ENCODE results near the gene SCUBE1.

Gene SCUBE1

DNA sequence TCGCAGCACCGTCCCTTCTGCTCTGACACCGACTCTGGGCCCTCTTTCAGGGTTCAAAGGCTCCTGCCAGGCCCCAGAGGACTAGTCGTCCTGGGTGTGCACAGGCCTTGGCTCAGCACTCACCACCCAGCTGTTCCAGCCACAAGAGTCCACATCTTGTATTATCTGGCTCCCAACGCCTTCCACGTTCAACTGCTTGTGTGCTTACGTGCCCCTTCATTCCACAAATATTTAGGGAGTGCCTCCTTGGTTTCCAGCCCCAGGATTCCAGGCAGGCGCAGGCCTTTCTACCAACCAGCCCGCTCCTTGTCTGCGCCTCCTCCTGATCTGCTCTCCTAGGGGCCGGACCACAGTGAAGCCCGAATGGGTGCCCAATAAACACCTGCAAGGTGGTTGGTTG is 70.9 kb downstream of the SCUBE1 start:
- no peak overlapping the region for H3K4me3 ChIP-seq (ENCODE audit: low read depth, low read length)
- TF ChIP-seq, protein P1, sequence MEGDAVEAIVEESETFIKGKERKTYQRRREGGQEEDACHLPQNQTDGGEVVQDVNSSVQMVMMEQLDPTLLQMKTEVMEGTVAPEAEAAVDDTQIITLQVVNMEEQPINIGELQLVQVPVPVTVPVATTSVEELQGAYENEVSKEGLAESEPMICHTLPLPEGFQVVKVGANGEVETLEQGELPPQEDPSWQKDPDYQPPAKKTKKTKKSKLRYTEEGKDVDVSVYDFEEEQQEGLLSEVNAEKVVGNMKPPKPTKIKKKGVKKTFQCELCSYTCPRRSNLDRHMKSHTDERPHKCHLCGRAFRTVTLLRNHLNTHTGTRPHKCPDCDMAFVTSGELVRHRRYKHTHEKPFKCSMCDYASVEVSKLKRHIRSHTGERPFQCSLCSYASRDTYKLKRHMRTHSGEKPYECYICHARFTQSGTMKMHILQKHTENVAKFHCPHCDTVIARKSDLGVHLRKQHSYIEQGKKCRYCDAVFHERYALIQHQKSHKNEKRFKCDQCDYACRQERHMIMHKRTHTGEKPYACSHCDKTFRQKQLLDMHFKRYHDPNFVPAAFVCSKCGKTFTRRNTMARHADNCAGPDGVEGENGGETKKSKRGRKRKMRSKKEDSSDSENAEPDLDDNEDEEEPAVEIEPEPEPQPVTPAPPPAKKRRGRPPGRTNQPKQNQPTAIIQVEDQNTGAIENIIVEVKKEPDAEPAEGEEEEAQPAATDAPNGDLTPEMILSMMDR (IDR thresholded peaks at IDR 0.05; ENCODE audit: insufficient read depth, low read depth, low read length, missing control alignments): no peak

DNA sequence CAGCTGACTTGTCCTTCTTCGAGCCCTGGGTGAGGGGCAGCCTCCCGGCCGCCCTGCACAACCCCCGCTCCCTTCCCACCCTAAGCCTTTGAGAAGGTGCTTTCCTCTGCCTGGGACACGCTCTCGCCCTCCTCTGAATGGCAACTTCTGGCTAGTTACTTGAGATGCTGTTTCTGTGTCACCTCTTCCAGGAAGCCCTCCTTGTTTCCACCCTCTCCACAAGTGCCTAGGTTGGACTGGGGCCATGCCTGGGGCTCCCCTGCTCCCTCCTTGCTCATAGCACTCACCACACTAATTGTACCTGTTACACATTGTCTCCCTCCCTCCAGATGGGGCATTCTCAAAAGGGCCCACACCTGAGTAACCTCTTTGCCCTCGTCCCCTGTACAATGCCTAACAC is 72.2 kb downstream of the SCUBE1 start:
- DNase-seq (ENCODE audit: low read depth): no peak
- TF ChIP-seq, protein P1 (IDR thresholded peaks at IDR 0.05; ENCODE audit: insufficient read depth, low read depth, low read length, missing control alignments): no peak
- no peak overlapping the region for H3K4me3 ChIP-seq (ENCODE audit: low read depth, low read length)

More for the DNA sequence above, 70.9 kb downstream of the SCUBE1 start:
- DNase-seq (ENCODE audit: low read depth): no peak

DNA sequence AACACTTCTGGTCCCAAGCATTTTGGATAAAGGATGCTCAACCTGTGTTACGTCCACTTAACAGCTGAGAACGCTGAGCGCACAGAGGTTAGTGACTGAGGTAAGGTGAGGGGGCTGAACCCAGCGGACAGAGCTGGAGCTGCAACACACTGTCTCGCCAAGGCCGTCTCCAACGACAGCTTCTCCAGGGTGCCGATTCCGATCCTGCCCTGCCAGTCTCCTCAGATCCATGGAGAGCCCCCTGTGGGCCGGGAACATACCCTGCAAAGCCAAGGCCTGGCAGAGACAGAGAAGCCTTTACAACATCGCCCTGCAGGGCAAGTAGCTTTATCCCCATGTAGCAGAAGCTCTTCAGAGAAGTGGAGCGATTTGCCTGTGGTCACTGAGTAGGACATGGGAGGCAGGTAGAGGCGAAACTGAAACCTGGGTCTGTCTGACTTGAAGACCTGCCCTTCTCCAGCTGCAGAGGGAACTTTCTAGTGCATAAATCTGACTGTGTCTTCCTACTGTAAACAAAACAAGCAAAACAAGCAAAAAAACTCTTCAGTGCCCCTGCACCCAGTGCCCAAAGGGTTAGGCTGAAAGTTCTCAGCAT is 72.8 kb downstream of the SCUBE1 start:
- no peak overlapping the region for H3K4me3 ChIP-seq (ENCODE audit: low read depth, low read length)
- TF ChIP-seq, protein P1 (IDR thresholded peaks at IDR 0.05; ENCODE audit: insufficient read depth, low read depth, low read length, missing control alignments): peak; percentile 17
- peak; percentile 89 for DNase-seq (ENCODE audit: low read depth)

DNA sequence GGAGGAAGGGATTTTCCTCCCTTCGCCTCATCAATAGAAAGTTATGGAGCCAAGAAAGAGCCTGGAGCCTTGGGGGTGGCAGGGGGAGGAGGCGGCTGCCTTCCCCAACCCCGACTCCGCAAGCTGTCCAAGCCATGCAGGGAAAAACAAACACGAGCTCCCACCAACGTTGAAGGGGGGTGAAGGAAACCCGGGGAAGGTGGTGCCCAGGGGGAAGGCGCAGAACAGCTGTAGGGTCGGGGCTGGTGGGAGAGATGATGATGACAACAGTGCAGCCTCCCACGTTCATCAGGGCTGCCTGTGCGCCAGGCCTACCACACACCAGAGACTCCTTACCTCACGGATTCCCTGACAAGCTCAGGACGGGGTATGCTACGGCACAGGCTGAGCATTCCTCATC is 73.5 kb downstream of the SCUBE1 start:
- no peak for DNase-seq (ENCODE audit: low read depth)

DNA sequence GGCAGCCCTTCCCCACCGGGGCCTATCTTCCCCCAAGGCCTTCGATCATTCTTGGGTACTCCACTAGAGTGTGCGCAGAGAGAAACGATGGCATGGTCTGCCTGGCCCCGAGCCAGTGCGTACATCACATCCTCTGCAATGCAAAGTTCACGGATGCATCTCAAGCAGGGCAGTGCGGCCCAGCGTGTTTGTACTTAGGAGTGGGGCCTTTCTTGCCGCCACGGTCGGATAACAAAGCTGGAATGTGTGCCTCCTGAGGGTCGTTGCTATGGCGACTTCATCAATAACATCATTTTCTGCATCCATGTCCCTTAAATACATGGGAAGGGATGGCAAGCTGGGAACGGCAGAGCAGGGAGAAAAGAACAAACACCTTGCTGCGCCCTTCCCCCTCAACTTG is 73.9 kb downstream of the SCUBE1 start:
- H3K4me3 ChIP-seq (ENCODE audit: low read depth, low read length): no peak overlapping the region
- DNase-seq (ENCODE audit: low read depth): no peak
- TF ChIP-seq, protein P1 (IDR thresholded peaks at IDR 0.05; ENCODE audit: insufficient read depth, low read depth, low read length, missing control alignments): no peak

More for the DNA sequence above, 73.5 kb downstream of the SCUBE1 start:
- TF ChIP-seq, protein P1 (IDR thresholded peaks at IDR 0.05; ENCODE audit: insufficient read depth, low read depth, low read length, missing control alignments): no peak
- H3K4me3 ChIP-seq (ENCODE audit: low read depth, low read length): no peak overlapping the region

DNA sequence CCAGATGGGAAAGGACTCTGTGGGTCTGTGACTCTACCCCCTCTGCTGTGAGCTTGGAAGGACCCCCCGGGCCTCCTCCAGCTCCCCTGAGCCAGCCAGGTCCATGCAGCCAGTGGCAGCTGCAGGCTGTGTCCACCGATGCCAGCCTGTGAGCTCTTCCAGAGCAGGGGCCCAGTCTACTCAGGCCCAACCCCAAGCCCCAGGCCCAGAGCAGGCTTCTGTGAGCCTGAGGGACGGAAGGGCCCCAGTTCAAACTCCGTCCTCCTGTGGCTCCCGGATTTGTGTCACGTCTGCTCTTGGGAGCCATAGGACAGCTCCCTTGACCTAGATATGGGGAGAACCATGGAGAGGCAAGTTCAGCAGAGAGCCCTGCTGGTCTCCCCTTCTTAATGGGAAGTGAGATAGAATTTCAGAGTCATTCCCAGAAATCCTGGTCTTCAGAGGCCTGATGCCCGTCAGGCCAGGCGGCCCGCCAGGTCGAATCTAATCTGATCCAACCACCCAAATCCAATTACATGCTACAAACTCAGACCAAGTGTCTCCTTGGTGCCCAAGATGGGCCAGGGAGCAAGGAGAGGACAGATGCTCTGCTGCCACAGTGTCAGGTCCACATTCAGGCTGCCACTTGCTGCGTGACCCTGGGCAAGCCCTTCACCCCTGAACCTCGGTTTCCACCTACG is 75.1 kb downstream of the SCUBE1 start:
- no peak for DNase-seq (ENCODE audit: low read depth)
- TF ChIP-seq, protein P1 (IDR thresholded peaks at IDR 0.05; ENCODE audit: insufficient read depth, low read depth, low read length, missing control alignments): no peak
- no peak overlapping the region for H3K4me3 ChIP-seq (ENCODE audit: low read depth, low read length)
